ACC112 (cell line): Measurements from ENCODE around the gene TSC22D4.
"Not testable (repeated sequence)": the region's sequence is repeated elsewhere in the genome, so short reads cannot be mapped to it uniquely, and the experiment has no call there.

Experiments used
- H2AFZ ChIP-seq: fragments of 200-600 bp; sonication (generic); one replicate; pipeline ENCODE4 v1.6.0; 2017; ENCODE audit warnings: antibody characterized with exemption, low read length; ENCODE audit not compliant: unreplicated experiment
- H3K27ac ChIP-seq: fragments of 200-600 bp; sonication (generic); 2 replicates; pipeline ENCODE4 v1.5.1; 2014; ENCODE audit warnings: low read depth, mild to moderate bottlenecking, antibody characterized with exemption, low read length, moderate library complexity
- H3K27me3 ChIP-seq: fragments of 200-600 bp; sonication (generic); 2 replicates; pipeline ENCODE4 v1.6.1; 2014; ENCODE audit warnings: mild to moderate bottlenecking, antibody characterized with exemption, low read length, moderate library complexity, mixed read lengths; ENCODE audit not compliant: insufficient read depth
- H3K36me3 ChIP-seq: fragments of 200-600 bp; sonication (generic); 2 replicates; pipeline ENCODE4 v1.6.1; 2016; ENCODE audit warnings: mild to moderate bottlenecking, antibody characterized with exemption, low read length, moderate library complexity, mixed read lengths; ENCODE audit not compliant: insufficient read depth
- H3K4me1 ChIP-seq: fragments of 200-600 bp; sonication (generic); one replicate; pipeline ENCODE4 v1.6.1; 2016; ENCODE audit warnings: low read length, mixed read lengths; ENCODE audit not compliant: insufficient read depth, unreplicated experiment, control insufficient read depth
- H3K4me3 ChIP-seq: fragments of 200-600 bp; sonication (generic); 2 replicates; pipeline ENCODE4 v1.5.1; 2014; ENCODE audit warnings: mild to moderate bottlenecking, low read depth, low read length
- H3K79me2 ChIP-seq: fragments of 200-600 bp; sonication (generic); one replicate; pipeline ENCODE4 v1.6.0; 2016; ENCODE audit warnings: low read length; ENCODE audit not compliant: control insufficient read depth, unreplicated experiment, insufficient read depth

TSC22D4 gene

GRCh38 chr7:100457033-100457432 lies 22.0 kb downstream of the TSC22D4 start:
- no peaks in the 10 kb centered on the region for H3K79me2 ChIP-seq
- H3K27me3 ChIP-seq = no peaks in the 10 kb centered on the region
- no peaks in the 10 kb centered on the region for H3K36me3 ChIP-seq
- H3K4me3 ChIP-seq = no peak overlapping the region
- no peaks in the 10 kb centered on the region for H3K4me1 ChIP-seq
- no peak overlapping the region for H3K27ac ChIP-seq
- H2AFZ ChIP-seq = no peak overlapping the region

GRCh38 chr7:100456562-100456961 lies 22.5 kb downstream of the TSC22D4 start:
- Histone ChIP-seq H3K27ac (no peak overlapping the region), H3K4me3 (no peak overlapping the region), H3K79me2 (no peaks in the 10 kb centered on the region), H2AFZ (no peak overlapping the region), H3K36me3 (no peaks in the 10 kb centered on the region), H3K4me1 (no peaks in the 10 kb centered on the region), H3K27me3 (no peaks in the 10 kb centered on the region)

GRCh38 chr7:100455206-100455605 lies 23.8 kb downstream of the TSC22D4 start:
- no peaks in the 10 kb centered on the region for H3K4me1 ChIP-seq
- no peaks in the 10 kb centered on the region for H3K36me3 ChIP-seq
- H3K27ac ChIP-seq = no peak overlapping the region
- no peak overlapping the region for H3K4me3 ChIP-seq
- H2AFZ ChIP-seq = no peak overlapping the region
- H3K27me3 ChIP-seq = no peaks in the 10 kb centered on the region
- H3K79me2 ChIP-seq = no peaks in the 10 kb centered on the region

GRCh38 chr7:100453854-100454253 lies 25.2 kb downstream of the TSC22D4 start:
- not testable (repeated sequence) for H3K4me1 ChIP-seq, H3K36me3 ChIP-seq, H3K4me3 ChIP-seq, H3K79me2 ChIP-seq, H2AFZ ChIP-seq, H3K27me3 ChIP-seq, H3K27ac ChIP-seq

- H2AFZ ChIP-seq = no peak overlapping the region
- H3K27ac ChIP-seq = no peak overlapping the region
- H3K27me3 ChIP-seq = no peaks in the 10 kb centered on the region
- no peaks in the 10 kb centered on the region for H3K36me3 ChIP-seq
- peaks cover 2% of the 10 kb centered on the region for H3K4me1 ChIP-seq
- no peak overlapping the region for H3K4me3 ChIP-seq
- no peaks in the 10 kb centered on the region for H3K79me2 ChIP-seq
Observed at GRCh38 chr7:100452513-100452912, 26.5 kb downstream of the TSC22D4 start.

GRCh38 chr7:100449190-100449795 lies 29.7 kb downstream of the TSC22D4 start:
- Histone ChIP-seq H3K36me3 (no peaks in the 10 kb centered on the region), H3K79me2 (no peaks in the 10 kb centered on the region), H3K27me3 (no peaks in the 10 kb centered on the region), H3K4me1 (peaks cover 24% of the 10 kb centered on the region), H3K27ac (no peak overlapping the region), H2AFZ (no peak overlapping the region), H3K4me3 (no peak overlapping the region)

GRCh38 chr7:100447363-100447762 lies 31.7 kb downstream of the TSC22D4 start:
- not testable (repeated sequence) for H3K27ac ChIP-seq, H3K27me3 ChIP-seq, H3K79me2 ChIP-seq, H3K36me3 ChIP-seq, H3K4me3 ChIP-seq, H2AFZ ChIP-seq
- peaks cover 32% of the 10 kb centered on the region for H3K4me1 ChIP-seq

- H3K79me2 ChIP-seq = no peaks in the 10 kb centered on the region
- peaks cover 32% of the 10 kb centered on the region for H3K4me1 ChIP-seq
- H3K27me3 ChIP-seq = no peaks in the 10 kb centered on the region
- no peaks in the 10 kb centered on the region for H3K36me3 ChIP-seq
- no peak overlapping the region for H2AFZ ChIP-seq
- peak overlapping the region; percentile 70 for H3K27ac ChIP-seq
- H3K4me3 ChIP-seq = no peak overlapping the region
Observed at GRCh38 chr7:100446040-100446439, 33.0 kb downstream of the TSC22D4 start.

- Histone ChIP-seq H3K36me3 (no peaks in the 10 kb centered on the region), H3K4me1 (peaks cover 32% of the 10 kb centered on the region), H3K27me3 (no peaks in the 10 kb centered on the region), H3K27ac (peak overlapping the region; percentile 71), H3K4me3 (no peak overlapping the region), H3K79me2 (no peaks in the 10 kb centered on the region), H2AFZ (peak overlapping the region; percentile 17)
Observed at GRCh38 chr7:100444311-100445278, 34.4 kb downstream of the TSC22D4 start.

- Histone ChIP-seq H3K4me3 (no peak overlapping the region), H2AFZ (no peak overlapping the region), H3K4me1 (peaks cover 30% of the 10 kb centered on the region), H3K36me3 (no peaks in the 10 kb centered on the region), H3K27ac (no peak overlapping the region), H3K79me2 (no peaks in the 10 kb centered on the region), H3K27me3 (no peaks in the 10 kb centered on the region)
Observed at GRCh38 chr7:100443096-100443840, 35.7 kb downstream of the TSC22D4 start.
